RWPE2 (cell line): ENCODE data around the gene GEMIN8.

Source experiments
- ATAC-seq: fragments of 200-7000 bp; cut with Tn5 transposase; 3 replicates; pipeline ENCODE4 v1.9.1; 2021; ENCODE audit warnings: low read depth
- DNase-seq: peaks from one replicate; pipeline ENCODE4 v3.0.0-alpha.2; 2020; ENCODE audit warnings: low spot score
- H3K27ac ChIP-seq: fragments of 450-650 bp; 2 replicates; pipeline ENCODE4 v1.5.1; 2017; ENCODE audit warnings: mild to moderate bottlenecking; ENCODE audit not compliant: poor library complexity, severe bottlenecking
- H3K27me3 ChIP-seq: fragments of 250-450 bp; sonication (Bioruptor Pico); 2 replicates; pipeline ENCODE4 v1.5.1; 2021; ENCODE audit warnings: mild to moderate bottlenecking, moderate library complexity; ENCODE audit not compliant: insufficient read depth, poor library complexity, severe bottlenecking
- H3K36me3 ChIP-seq: fragments of 250-450 bp; sonication (Bioruptor Pico); 2 replicates; pipeline ENCODE4 v1.5.1; 2020; ENCODE audit warnings: low read depth, mild to moderate bottlenecking, moderate library complexity
- H3K4me1 ChIP-seq: fragments of 250-450 bp; sonication (Bioruptor Pico); 2 replicates; pipeline ENCODE4 v1.5.1; 2021; ENCODE audit warnings: mild to moderate bottlenecking, moderate library complexity; ENCODE audit not compliant: insufficient read depth, poor library complexity, severe bottlenecking
- H3K4me3 ChIP-seq: fragments of 250-450 bp; sonication (Bioruptor Pico); 2 replicates; pipeline ENCODE4 v1.5.1; 2021; ENCODE audit warnings: mild to moderate bottlenecking, moderate library complexity; ENCODE audit not compliant: severe bottlenecking
- H3K9me3 ChIP-seq: fragments of 250-450 bp; sonication (Bioruptor Pico); 2 replicates; pipeline ENCODE4 v1.5.1; 2021; ENCODE audit warnings: mild to moderate bottlenecking, moderate library complexity; ENCODE audit not compliant: severe bottlenecking
- CTCF ChIP-seq: fragments of 450-650 bp; IDR thresholded peaks from one replicate; pipeline ENCODE4 v1.5.1; 2017; ENCODE audit warnings: mild to moderate bottlenecking, moderate library complexity; ENCODE audit not compliant: poor library complexity, severe bottlenecking

The GEMIN8 gene

GRCh38 chrX:13996650-13997049 lies 33.0 kb downstream of the GEMIN8 start:
- DNase-seq: no peak
- Histone ChIP-seq H3K4me1 (no peaks in the 10 kb centered on the region), H3K27me3 (no peaks in the 10 kb centered on the region), H3K27ac (no peak overlapping the region), H3K36me3 (no peaks in the 10 kb centered on the region), H3K4me3 (no peak overlapping the region), H3K9me3 (no peaks in the 10 kb centered on the region)
- no peak for TF ChIP-seq CTCF
- ATAC-seq: no peak

- Histone ChIP-seq H3K27me3 (no peaks in the 10 kb centered on the region), H3K4me1 (no peaks in the 10 kb centered on the region), H3K9me3 (no peaks in the 10 kb centered on the region), H3K36me3 (no peaks in the 10 kb centered on the region), H3K4me3 (no peak overlapping the region), H3K27ac (no peak overlapping the region)
- TF ChIP-seq CTCF: no peak
- DNase-seq (no peak), ATAC-seq (no peak)
Observed at GRCh38 chrX:13994536-13995080, 35.1 kb downstream of the GEMIN8 start.

- H3K4me3 ChIP-seq: no peak overlapping the region
- DNase-seq: no peak
Observed at GRCh38 chrX:13994104-13994503, 35.6 kb downstream of the GEMIN8 start.

GRCh38 chrX:13990126-13990800 lies 39.4 kb downstream of the GEMIN8 start:
- no peak overlapping the region for H3K4me3 ChIP-seq
- ATAC-seq (no peak), DNase-seq (no peak)
- no peaks in the 10 kb centered on the region for H3K27me3 ChIP-seq
- H3K9me3 ChIP-seq: no peaks in the 10 kb centered on the region
- TF ChIP-seq CTCF: no peak
- H3K4me1 ChIP-seq: no peaks in the 10 kb centered on the region
- H3K27ac ChIP-seq: no peak overlapping the region
- H3K36me3 ChIP-seq: no peaks in the 10 kb centered on the region

More at GRCh38 chrX:13994104-13994503, 35.6 kb downstream of the GEMIN8 start:
- TF ChIP-seq CTCF: no peak
- Histone ChIP-seq H3K4me1 (no peaks in the 10 kb centered on the region), H3K36me3 (no peaks in the 10 kb centered on the region), H3K27ac (no peak overlapping the region), H3K27me3 (no peaks in the 10 kb centered on the region), H3K9me3 (no peaks in the 10 kb centered on the region)
- no peak for ATAC-seq
